HG02678 (cell line): ENCODE data around the gene MMUT.
"Not testable (repeated sequence)": the region's sequence is repeated elsewhere in the genome, so short reads cannot be mapped to it uniquely, and the experiment has no call there.

Source experiments
- ATAC-seq: cut with Tn5 transposase; IDR thresholded peaks from one replicate; pipeline ENCODE4 v1.9.1; 2021; ENCODE audit warnings: mild to moderate bottlenecking, moderate library complexity; ENCODE audit not compliant: unreplicated experiment

The MMUT gene

GRCh38 chr6:49430187-49430586 lies 32.9 kb downstream of the MMUT start:
- no peak for ATAC-seq

- no peak for ATAC-seq
Measured at GRCh38 chr6:49423817-49424216, 39.2 kb downstream of the MMUT start.

- ATAC-seq: no peak
Measured at GRCh38 chr6:49416195-49416594, 46.9 kb downstream of the MMUT start.

GRCh38 chr6:49415358-49415757 lies 47.7 kb downstream of the MMUT start:
- ATAC-seq: no peak

- no peak for ATAC-seq
Measured at GRCh38 chr6:49410564-49410963, 52.5 kb downstream of the MMUT start.

DNA sequence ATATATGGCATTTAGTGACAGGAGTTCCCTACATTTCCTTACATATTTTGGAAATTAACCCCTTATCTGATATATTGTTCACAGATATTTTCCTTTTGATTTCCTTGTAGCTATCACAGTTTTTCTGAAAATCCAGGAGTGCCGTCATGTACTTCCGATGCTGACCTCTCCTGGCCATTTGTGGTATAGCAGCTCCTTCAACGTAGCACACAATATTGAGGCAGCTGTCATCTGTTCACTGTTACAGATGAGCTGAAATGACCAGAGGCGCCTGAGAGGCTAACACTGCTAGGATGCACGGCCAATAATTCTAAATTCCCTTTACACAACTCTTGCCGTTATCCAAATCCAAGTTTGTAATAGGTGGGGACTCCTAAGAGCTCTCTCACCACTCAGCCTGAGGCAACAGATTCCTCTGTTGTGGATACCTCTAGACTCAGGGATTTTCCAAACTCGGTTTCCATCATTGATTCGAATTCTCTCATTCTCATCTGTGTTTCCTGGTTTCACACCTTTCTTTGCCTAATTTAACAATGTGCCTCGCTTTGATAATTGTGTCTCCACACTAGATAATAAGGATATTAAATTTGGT lies 53.0 kb downstream of the MMUT start:
- ATAC-seq: peak; percentile 95

DNA sequence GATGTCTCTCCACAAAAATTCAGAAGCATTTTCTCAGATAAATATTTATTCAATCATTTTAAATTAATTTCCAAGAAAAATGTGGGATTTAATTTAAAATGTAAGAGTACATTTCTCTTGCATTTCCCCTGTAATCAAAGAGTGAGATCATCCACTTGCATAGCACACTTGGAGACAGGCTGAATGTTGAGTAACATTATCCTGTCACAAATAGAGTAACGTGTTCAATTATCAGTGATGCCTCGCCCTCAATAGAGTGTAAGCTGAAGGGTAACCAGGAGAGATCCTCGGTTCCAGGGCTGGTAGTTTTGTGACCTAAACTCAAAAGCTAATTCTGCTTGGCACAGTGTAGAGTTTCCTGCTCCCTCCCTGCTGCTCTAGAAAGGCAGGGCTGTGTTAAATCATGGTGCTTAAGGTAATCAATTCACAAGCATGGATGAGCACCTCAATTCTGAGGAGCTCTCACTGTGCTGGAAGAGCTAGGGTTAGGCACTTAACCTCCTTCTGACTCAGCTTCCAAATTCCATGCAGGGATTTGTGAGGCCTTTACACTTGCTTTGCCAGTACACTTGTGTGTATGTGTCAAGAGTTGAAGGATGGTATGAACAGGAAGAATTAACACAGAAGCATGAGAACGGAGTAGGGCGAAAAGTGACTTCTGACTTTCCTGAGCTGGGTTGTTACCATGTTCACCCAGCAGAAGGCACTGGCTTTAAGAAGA lies 56.6 kb downstream of the MMUT start:
- ATAC-seq: no peak

- no peak for ATAC-seq
Measured at GRCh38 chr6:49401063-49401462, 62.0 kb downstream of the MMUT start.

DNA sequence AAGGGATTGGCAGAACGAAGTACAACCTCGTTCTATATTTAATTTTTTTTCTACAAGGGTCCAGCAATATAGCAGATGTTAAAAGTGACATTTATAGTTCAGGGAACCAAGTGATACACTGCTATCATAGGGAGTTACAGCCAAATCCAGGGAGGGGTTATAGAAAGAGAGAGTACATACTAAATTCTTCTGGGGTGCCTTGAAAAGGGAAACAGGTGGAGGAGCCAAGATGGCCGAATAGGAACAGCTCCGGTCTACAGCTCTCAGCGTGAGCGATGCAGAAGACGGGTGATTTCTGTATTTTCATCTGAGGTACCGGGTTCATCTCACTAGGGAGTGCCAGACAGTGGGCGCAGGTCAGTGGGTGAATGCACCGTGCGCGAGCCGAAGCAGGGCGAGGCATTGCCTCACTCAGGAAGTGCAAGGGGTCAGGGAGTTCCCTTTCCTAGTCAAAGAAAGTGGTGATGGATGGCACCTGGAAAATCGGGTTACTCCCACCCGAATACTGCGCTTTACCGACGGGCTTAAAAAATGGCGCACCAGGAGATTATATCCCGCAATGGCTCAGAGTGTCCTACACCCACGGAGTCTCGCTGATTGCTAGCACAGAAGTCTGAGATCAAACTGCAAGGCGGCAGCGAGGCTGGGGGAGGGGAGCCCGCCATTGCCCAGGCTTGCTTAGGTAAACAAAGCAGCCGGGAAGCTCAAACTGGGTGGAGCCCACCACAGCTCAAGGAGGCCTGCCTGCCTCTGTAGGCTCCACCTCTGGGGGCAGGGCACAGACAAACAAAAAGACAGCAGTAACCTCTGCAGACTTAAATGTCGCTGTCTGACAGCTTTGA lies 76.2 kb downstream of the MMUT start:
- ATAC-seq: not testable (repeated sequence)

GRCh38 chr6:49384904-49385303 lies 78.1 kb downstream of the MMUT start:
- ATAC-seq: no peak
